Measurements from ENCODE around the gene TXNRD3.

- TF ChIP-seq, protein P1, sequence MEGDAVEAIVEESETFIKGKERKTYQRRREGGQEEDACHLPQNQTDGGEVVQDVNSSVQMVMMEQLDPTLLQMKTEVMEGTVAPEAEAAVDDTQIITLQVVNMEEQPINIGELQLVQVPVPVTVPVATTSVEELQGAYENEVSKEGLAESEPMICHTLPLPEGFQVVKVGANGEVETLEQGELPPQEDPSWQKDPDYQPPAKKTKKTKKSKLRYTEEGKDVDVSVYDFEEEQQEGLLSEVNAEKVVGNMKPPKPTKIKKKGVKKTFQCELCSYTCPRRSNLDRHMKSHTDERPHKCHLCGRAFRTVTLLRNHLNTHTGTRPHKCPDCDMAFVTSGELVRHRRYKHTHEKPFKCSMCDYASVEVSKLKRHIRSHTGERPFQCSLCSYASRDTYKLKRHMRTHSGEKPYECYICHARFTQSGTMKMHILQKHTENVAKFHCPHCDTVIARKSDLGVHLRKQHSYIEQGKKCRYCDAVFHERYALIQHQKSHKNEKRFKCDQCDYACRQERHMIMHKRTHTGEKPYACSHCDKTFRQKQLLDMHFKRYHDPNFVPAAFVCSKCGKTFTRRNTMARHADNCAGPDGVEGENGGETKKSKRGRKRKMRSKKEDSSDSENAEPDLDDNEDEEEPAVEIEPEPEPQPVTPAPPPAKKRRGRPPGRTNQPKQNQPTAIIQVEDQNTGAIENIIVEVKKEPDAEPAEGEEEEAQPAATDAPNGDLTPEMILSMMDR (conservative IDR thresholded peaks at IDR 0.05) = no peak
- TF ChIP-seq EZH2 (IDR thresholded peaks at IDR 0.05; ENCODE audit: low read depth) = no peak
Measured at GRCh38 chr3:126569390-126569975, 85.4 kb downstream of the TXNRD3 start.

Data from PC-9 (cell line).